ENCODE data around the gene OR10A3.

OR10A3 gene

DNA sequence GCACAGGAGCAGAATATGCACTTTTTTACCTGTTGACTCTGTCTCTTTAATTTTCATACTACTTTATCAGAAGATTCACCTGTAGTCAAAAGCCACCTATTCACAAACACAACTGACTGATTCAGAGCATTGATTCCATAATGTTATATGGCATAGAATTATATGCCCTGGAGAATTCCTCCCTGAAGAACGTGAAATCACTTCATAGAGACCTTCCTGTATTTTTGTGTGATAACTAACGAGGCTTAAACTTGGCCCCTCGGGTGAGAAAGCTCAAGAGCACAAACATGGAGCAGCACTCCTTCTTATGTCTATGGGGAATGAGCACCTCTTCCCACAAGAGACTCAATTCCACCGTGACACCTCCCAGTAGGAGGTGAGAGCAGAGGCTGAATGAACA, 10.3 kb downstream of the OR10A3 start, which contains the start of gene OR10A6:
Gene OR10A6 (minus strand): TSS at position 101 of the 400 bp plus-strand sequence. CDS start 2,606 bp downstream, outside the sequence.
- DNase-seq, result no peak

DNA sequence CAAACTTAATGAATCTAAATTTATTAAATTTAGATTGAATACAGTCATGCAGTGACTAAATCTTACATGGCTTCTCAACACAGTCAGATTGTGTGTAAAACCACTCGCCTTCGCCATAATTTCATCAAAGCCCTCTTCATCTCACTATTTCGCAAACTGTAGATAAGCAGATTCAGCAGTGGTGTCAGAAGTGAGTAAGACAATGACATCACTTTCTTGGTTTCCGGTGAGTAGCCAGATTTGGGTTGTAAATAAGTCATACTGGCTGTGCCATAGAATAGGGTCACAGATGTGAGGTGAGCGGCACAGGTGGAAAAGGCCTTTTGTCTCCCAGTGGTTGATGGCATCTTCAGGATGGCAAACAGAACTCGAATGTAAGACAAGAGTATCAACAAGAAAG, 13.9 kb downstream of the OR10A3 start:
- no peak for DNase-seq

DNA sequence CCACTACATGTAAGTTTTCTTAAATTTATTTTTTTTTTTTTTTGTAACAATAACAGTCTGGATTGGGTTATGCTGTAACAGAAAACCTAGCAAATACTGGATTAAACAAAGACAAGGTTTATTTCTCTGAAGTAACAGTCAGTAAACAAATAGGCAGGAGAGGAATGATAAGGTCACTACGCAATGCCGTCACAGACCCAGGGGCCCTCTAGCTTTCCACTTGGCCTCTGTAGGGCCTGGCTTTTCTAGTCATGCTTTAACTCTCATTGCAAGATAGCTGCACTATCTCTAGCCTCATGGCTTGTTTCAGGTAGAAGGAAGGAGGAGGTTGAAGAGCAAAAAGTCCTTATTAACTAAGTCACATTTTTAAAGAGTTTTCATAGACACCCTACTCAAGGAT, 17.0 kb downstream of the OR10A3 start:
- DNase-seq, result no peak

DNA sequence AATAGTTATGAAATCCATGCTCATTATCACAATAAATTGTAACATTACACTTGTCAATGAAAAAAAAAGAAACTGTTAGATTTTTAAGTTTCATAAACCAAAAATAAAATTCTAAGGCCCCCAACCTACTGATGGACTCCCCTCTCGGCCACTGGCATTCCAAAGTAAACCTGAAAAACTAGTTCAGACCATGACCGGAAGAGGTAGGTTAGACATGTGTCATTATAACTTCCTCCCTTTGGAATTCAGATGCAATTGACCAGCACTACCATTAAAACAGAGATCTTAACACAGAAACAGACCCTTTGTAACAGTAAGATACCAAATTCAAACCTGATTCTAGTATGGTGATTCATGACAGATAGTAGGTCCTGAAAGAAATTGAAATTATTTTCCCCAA, 23.4 kb downstream of the OR10A3 start:
- DNase-seq, result no peak

DNA sequence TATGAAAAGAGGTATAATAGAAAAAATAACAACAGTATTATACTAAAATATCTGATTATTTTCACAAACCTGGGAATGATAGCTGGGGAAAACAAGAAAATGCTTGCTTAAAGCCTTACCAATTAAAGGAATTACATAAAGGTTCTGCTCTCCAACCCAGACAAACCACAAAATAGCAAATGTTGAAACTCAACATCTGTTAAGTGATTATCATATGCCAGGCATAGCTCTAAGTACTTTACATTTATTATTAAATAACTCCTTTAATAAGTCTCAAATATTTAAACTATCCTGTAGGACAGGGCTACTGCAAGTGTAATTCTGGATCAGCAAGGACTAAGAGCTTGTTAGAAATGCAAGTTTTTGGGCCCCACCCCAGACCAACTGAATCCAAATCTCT, 30.5 kb downstream of the OR10A3 start:
- no peak for DNase-seq

DNA sequence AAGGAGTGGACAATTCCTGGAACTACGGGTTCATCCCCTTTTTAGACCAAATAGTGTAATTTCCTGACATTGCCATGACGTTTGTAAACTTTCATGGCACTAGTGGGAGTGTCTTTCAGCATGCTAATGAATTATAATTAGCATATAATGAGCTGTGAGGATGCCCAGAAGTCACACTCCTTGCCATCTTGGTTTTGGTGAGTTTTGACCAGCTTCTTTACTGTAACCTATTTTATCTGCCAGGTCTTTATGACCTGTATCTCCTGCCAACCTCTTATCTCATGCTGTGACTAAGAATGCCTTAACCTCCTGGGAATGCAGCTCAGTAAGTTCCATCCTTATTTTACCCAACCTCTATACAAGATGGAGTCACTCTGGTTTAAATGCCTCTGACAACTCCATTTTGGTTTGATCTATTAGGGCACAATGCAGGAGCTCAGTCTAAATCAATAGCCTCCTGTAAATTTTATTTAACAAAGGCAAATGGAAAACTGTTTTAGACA, 31.2 kb downstream of the OR10A3 start:
- DNase-seq, result no peak

DNA sequence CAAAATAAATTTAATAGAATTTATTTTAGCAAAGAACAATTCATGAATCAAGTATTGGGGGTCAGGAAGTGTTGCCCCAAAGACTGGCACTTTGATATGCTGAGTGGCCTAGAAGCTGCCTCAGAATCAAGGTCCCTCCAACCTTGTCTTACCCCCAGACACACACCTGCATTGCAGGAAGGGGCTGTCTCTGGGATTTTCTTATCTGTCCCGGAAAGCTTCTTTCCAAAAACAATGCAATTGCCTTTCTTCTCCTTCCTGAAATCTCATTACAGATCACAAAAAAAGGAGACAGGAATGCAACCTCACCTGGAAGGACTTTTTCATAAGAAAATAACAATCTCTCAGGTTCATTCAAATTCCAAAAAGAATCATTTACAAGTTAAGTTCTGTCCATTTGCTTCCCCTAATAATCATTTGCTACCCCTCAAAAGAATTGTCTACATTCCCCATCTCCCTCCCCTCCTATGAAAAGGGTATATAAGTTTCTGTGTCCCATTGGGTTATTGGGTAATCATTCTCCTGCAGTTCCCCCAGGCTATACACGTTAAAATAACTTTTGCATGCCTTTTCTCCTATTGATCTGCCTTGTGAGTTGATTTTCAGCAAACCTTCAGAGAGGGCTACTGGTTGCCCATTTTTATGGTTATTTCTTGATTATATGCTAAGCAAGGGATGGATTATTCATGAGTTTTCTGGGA, 31.8 kb downstream of the OR10A3 start:
- DNase-seq, result no peak

DNA sequence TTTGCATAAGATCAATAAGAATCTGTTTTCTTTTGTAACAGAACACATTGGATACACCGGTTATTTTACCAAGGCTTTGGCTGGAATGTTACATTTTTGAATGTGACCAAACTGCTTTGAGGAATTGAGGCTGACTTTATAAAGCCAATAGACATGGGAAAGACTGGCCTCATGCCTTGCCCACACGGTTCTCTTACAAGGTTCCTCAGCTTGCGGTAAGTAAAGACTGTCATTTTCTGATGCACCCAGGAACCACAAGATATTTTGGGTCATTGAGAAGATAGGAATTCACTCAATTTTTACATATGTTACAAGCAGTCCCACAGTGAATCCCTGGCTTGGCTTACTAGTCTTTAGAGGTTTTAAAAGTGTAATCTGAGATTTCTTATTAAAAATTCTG, 34.4 kb downstream of the OR10A3 start:
- no peak for DNase-seq

DNA sequence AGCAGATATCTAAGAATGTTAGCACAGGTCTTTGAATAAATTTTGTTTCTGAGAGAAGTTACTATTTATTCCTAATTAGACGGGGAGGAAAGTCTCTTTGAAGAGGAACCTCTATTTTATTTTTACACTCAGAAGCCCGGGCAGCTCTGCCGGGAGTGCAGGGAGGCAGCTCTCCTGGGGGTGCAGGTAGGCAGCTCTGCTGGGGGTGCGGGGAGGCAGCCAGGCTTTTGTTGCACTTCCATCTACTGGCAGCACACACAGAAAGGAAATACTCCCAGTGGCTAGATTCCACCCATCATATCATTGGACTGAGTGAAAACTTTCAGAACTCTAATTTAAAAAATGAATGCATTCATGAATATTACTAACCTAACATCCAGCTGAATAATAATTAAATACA, 35.0 kb downstream of the OR10A3 start:
- no peak for DNase-seq

DNA sequence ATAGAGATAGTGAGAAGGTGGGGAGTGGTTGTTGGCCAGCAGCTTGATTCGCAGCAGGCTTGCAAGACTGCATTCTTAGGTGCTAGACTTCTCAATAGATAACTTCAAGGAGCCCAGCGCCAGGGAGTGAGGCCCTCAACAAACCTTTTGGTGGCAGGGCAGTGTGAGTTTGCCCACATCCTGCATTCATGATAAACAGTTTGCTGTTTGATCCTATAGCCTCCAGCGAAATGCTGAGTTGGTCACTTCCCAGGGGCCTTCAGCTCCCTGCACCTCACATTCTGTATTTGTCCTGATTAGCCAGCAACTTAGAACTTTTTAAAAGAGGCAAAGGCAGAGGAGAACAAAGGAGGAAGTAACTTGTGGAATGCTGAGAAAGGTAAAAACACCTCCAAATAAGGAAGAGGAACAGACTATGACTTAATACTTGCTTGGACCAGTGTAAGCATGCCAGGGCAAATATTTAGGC, 35.5 kb downstream of the OR10A3 start:
- no peak for DNase-seq

DNA sequence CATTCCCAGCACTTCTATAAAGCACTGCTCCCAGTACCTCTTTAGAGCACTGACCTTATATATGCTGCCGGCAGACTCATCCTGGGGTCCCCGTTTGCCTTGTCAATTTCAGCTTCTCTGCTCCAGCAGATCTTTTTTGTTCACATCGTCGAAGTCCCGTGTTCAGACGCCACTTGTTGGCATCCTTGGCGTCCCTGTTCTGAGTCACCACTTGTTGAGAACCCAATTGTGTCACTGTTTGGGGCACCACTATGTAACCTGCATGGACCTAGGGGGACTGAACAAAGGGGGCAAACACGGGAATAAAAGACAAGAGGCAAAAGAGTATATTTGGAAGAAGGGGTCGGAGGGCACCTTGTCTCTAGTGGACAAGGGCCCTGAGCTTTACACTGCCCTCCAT, 36.0 kb downstream of the OR10A3 start:
- DNase-seq, result no peak

DNA sequence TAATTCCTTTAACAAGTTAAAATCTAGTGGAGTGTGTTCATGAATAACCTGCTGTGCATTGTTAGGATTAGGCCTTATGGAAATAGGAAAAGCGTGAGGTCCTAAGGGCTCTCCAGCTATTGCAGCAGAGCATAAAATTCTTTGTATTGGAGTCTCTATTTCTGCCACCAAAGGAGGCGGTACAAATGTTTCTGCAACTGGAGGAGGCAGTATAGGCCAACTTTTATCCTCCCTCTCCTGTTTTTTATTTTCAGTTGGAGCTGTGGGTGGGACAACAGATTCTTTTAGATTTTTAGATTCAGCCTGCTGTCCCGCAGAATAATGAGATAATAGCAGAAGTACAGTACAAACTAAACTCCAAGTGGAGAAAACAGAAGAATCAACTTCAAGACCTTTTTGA, 36.6 kb downstream of the OR10A3 start:
- DNase-seq, result no peak

DNA sequence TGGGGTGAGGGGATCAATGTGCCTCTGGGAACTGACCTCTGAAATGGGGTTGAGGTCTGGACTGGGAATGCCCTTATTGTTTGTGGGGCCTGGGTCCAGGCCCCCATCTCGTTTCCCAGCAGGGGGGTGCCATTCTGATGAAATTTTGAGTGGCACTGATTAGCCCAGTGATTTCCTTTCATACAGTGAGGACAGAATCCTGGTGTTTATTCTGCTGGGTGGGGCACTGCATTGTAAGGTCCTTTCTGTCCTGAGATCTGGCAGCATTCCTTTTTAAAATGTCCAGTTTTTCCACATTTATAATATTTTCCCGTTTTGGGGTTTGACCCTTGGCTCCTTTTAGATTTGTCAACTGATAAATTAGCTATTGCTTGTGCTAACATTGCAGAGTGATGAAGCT, 37.6 kb downstream of the OR10A3 start:
- DNase-seq, result no peak

DNA sequence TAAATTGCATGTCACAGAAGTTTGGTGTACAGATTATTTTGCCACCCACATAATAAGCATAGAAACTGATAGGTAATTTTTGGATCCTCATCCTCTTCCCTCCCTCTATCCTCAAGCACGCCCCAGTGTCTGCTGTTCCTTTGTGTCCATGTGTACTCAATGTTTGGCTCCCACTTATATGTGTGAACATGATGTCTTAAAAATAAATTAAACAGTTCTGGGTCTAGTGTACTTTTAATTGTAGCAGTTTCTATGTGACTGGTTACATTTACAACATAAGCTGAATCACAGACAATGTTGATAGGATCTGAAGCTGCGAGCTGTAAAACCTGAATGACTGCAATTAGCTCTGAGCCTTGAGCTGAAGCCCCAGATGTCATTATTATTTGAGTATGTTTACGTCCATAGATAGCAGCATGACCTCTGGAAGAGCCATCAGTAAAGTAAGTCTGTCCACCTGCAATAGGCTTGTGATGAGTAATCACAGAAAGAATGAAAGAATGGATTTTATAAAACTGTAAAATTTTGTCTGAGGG, 40.1 kb downstream of the OR10A3 start:
- DNase-seq, result no peak

DNA sequence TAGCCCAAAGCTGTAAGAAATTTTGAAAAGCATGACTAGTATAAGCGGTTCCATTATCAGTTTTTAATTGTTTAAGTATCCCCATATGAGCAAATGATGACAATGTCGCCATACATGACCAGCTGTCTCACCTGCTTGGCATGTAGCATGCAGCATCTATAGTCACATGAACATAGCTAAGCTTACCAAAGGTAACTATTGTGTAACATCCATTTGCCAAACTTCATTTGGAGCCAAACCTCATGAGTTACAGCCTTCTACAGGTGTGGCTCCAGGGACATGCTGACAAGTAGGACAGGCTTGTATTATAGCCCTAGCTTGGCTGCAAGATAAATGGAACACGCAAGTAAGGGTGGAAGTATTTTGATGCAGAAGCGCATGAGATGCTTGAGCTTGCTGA, 40.8 kb downstream of the OR10A3 start:
- no peak for DNase-seq

DNA sequence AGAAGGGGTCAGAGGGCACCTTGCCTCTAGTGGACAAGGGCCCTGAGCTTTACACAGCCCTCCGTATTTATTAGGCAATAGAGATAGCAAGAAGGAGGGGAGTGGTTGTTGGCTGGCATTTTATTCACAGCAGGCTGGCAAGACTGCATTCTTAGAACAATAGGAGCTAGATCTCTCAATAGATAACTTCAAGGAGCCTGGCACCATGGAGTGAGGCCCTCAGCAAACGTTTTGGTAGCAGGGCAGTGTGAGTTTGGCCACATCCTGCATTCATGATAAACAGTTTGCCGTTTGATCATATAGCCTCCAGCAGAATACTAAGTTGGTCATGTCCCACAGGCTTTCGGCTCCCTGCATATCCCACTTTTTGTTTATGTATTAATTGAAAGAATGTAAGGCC, 42.1 kb downstream of the OR10A3 start:
- no peak for DNase-seq

DNA sequence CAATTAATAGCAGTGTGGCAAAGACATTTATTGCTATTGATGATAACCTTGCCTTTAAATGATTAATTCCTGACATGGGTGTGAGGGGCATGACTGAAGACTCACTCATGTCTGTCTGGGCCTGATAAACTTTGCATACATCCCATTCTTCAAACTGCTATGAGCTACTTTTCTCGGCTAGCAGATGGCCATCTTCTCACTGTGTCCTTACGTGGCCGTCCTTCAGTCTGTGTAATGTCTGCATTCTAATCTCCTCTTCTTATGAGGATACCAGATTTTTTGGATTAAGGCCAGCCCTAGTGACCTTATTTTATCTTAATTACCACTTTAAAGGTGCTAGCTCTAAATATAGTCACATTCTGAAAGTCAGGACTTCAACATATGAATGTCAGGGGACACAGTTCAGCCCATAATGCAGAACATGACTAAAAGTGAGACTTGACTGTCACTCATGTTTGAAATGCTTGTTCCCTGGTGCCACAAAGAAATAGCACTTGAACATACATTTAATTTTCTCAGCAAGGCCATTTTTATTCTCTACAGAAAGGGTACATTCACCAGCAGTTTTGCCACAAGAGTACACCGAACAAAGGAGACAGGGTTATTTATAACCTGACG, 42.7 kb downstream of the OR10A3 start:
- DNase-seq, result no peak

DNA sequence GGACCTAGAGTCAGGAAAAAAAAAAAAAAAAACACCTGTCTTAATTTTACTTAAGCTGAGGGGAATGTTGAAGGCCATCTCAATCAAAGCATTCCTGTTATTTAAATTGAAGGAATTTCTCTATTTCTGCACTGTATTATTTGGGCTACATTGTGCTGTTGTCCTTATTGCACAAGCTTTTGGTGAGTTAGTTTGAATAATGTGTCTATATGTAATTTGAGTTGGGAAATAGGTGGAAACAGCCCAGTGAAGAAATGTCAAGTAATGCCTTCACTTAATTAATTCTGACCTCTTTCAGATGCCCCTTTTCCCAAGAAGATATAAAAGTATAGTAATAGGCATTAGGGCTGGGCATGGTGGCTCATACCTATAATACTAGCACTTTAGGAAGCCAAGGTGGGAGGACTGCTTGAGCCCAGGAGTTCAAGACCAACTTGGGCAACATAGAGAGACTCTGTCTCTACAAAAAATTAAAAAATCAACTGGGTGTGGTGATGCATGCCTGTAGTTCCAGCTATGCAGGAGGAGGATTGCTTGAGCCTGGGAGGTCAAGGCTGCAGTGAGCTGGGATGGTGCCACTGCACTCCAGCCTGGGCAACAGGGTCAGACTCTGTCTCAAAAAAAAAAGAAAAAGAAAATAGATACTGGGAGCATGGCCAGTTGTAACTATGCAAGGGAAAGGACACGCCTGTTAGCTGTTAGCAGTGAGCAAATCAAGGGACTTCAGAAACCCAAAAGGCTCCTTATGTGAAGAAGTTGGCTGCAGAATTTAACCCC, 45.3 kb downstream of the OR10A3 start:
- no peak for DNase-seq

DNA sequence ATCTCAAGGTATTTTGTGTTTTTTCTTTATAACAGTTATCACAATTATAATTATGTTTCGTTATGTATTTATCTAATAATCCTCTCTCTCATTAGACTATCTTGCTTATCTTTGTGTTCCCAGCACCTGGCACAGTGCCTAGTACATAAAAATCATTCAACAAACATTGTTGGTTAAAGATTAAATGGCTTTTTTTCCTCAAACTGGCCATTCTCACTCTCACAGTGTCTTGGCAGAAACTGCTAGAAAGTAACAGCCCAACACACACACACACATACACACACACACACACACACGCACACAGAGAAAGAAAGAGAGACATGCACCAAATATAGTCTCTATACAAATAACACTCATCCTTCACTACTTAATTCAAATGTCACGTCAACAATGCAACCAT, 47.3 kb downstream of the OR10A3 start:
- DNase-seq, result no peak

DNA sequence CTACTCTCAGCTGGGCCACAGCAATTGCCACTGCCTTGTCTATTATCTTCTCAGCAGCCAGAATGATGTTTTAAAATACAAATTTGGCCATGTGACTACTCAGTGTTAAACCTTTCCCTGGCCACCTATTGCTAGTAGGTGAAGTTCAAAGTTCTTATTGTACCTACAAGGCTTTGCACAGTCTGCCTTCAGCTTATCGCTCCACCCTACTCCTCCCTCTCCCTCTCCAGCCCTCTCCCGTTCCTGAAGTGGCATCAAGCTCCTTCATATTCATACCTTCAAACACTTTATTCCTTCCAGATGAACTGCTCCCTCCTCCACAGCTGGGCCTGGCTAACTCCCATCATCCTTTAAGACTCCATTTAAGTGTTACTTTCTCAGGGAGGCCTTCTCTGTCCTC, 47.7 kb downstream of the OR10A3 start:
- no peak for DNase-seq

DNA sequence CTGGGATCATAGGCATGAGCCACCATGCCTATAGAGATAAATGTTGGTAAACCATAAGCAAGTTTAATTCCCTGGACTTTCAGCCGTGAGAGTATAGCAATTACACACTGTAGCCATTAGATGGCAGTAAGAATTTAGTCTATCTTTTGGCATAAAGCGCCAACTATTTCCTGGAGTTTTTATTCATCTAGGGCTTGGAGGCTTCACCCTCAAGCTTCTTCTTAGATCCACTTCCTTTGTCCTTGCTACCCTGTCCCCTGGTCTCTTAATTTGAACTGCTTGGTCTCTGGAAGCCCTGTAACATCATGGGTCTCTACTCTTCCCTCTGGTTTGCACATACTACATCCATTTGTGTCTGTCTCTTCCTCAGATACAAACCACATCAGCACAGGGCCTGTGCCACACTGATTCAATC, 48.7 kb downstream of the OR10A3 start:
- no peak for DNase-seq

DNA sequence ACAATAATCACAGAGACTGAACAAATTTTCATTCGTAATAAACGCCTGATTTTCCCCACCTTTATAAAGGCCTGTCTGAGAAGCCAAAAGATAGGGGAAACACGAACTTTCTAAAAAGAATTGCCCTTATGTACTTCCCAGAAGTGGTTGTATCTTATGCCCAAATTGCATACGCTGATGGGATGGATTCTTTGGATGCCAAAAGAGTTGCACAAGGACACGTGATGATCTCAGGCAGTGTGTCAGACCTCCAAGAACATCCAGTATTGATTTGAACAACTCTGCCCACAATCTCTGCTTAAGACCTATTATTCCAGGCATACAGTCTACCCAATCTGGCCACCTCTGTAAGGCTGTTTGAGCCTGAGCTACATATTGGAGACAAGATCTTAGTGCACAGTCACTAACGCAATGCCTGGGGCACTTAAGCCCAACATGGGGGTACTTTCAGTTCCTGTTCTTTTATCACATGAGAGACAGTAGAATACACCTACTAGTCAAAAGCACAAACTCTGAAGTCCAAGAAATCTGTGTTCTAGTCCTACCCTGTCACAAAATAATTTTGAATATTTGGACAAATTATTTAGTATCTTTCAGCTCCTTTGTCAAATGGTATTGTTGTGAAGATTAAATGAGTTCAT, 49.3 kb downstream of the OR10A3 start:
- no peak for DNase-seq

All from NCI-H524 treated with DMSO at 0.1 percent for 48 hours (cell line).